Measurements from ENCODE around the gene ATP9A. TPM values are rescaled to one million over a fixed set of nuclear protein-coding genes. Genes with fewer than 3 reads are reported as not detected.

The ATP9A gene
- polyA plus RNA-seq, 3 donors: 0.04 TPM; not detected in 2

- WGBS (ENCODE audit: insufficient coverage): 92% methylated on average over 4 of the region's 14 CpGs
- H4K20me1 ChIP-seq (ENCODE audit: insufficient read depth, low read length): no peaks in the 10 kb centered on the region
- TF ChIP-seq, protein P1, sequence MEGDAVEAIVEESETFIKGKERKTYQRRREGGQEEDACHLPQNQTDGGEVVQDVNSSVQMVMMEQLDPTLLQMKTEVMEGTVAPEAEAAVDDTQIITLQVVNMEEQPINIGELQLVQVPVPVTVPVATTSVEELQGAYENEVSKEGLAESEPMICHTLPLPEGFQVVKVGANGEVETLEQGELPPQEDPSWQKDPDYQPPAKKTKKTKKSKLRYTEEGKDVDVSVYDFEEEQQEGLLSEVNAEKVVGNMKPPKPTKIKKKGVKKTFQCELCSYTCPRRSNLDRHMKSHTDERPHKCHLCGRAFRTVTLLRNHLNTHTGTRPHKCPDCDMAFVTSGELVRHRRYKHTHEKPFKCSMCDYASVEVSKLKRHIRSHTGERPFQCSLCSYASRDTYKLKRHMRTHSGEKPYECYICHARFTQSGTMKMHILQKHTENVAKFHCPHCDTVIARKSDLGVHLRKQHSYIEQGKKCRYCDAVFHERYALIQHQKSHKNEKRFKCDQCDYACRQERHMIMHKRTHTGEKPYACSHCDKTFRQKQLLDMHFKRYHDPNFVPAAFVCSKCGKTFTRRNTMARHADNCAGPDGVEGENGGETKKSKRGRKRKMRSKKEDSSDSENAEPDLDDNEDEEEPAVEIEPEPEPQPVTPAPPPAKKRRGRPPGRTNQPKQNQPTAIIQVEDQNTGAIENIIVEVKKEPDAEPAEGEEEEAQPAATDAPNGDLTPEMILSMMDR (IDR thresholded peaks at IDR 0.05): no peak
- DNase-seq: no peak
- Mint-ChIP-seq H3K4me3 (no peak overlapping the region), H3K27ac (no peak overlapping the region), H3K27me3 (ENCODE audit: low read depth in 3 of 3) (peaks cover 0 to 10% (median 10%) of the 10 kb centered on the region in 3 donors), H3K9me3 (peaks cover 0 to 4% (median 0%) of the 10 kb centered on the region in 7 donors), H3K4me1 (peaks cover 18% of the 10 kb centered on the region), H3K36me3 (no peaks in the 10 kb centered on the region)
- H3K9me3 ChIP-seq (replicated peaks in 1 of 2; ENCODE audit: control insufficient read depth in 1 of 2, insufficient read depth in 1 of 2, low read length in 2 of 2): no peaks in the 10 kb centered on the region
- no peak overlapping the region for H3K4me3 ChIP-seq (replicated peaks in 1 of 3; ENCODE audit: low read depth in 2 of 3, low read length in 3 of 3)
- no peak overlapping the region for H3K4me2 ChIP-seq (replicated peaks; ENCODE audit: extremely low read depth, low read length, poor library complexity, severe bottlenecking)
- H3K36me3 ChIP-seq (replicated peaks in 1 of 2; ENCODE audit: control insufficient read depth in 1 of 2, insufficient read depth in 2 of 2, low read length in 2 of 2): no peaks in the 10 kb centered on the region
- H3K79me2 ChIP-seq (ENCODE audit: insufficient read depth, low read length): no peaks in the 10 kb centered on the region
- H3K27ac ChIP-seq (ENCODE audit: low read depth in 1 of 2, low read length in 2 of 2): no peak overlapping the region
- H3K9ac ChIP-seq (ENCODE audit: insufficient read depth, low read length, poor library complexity, severe bottlenecking): no peak overlapping the region
- intact Hi-C loops (cut with micrococcal nuclease): loop anchor here (10.0 kb wide), 3 partner anchors 212 to 612 kb away; no protein-coding TSS in a partner anchor
- peaks cover 14 to 15% of the 10 kb centered on the region in 2 donors for H3K4me1 ChIP-seq (ENCODE audit: control insufficient read depth in 1 of 2, insufficient read depth in 2 of 2, low read length in 2 of 2)
- no peaks in the 10 kb centered on the region for H3K27me3 ChIP-seq (ENCODE audit: control insufficient read depth in 2 of 2, insufficient read depth in 2 of 2, low read length in 2 of 2)
- H2AFZ ChIP-seq (ENCODE audit: insufficient read depth, low read depth, low read length, poor library complexity, severe bottlenecking): no peak overlapping the region
These were observed 171.4 kb downstream of the ATP9A start for GRCh38 chr20:51596668-51597388.

DNA sequence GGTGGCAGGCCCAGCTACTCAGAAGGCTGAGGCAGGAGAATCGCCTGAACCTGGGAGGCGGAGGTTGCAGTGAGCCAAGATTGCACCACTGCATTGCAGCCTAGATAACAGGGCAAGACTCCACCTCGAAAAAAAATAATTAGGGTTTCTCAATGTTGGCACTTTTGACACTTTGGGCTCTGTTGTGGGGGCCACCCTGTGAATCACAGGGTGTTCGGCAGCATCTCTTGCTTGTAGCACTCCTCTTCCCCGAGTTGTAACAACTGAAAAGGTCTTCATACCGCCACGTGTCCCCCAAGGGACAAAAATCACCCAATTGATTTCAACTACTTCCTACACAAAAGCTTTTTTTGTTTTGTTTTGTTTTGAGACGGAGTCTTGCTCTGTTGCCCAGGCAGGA lies 172.4 kb downstream of the ATP9A start:
- H3K36me3 ChIP-seq (replicated peaks in 1 of 2; ENCODE audit: control insufficient read depth in 1 of 2, insufficient read depth in 2 of 2, low read length in 2 of 2): no peaks in the 10 kb centered on the region
- H3K9me3 ChIP-seq (replicated peaks in 1 of 2; ENCODE audit: control insufficient read depth in 1 of 2, insufficient read depth in 1 of 2, low read length in 2 of 2): no peaks in the 10 kb centered on the region
- H3K9ac ChIP-seq (ENCODE audit: insufficient read depth, low read length, poor library complexity, severe bottlenecking): no peak overlapping the region
- peaks cover 0 to 10% (median 6%) of the 10 kb centered on the region in 3 donors for H3K27me3 Mint-ChIP-seq (ENCODE audit: low read depth in 3 of 3)
- peaks cover 14 to 15% of the 10 kb centered on the region in 2 donors for H3K4me1 ChIP-seq (ENCODE audit: control insufficient read depth in 1 of 2, insufficient read depth in 2 of 2, low read length in 2 of 2)
- 70% methylated on average over 5 of the region's 8 CpGs for WGBS (ENCODE audit: insufficient coverage)
- H3K27ac Mint-ChIP-seq: no peak overlapping the region
- no peaks in the 10 kb centered on the region for H4K20me1 ChIP-seq (ENCODE audit: insufficient read depth, low read length)
- H3K36me3 Mint-ChIP-seq: no peaks in the 10 kb centered on the region
- intact Hi-C loops (cut with micrococcal nuclease): loop anchor here (10.0 kb wide), 3 partner anchors 211 to 611 kb away; no protein-coding TSS in a partner anchor
- peaks cover 0 to 4% (median 0%) of the 10 kb centered on the region in 7 donors for H3K9me3 Mint-ChIP-seq
- no peaks in the 10 kb centered on the region for H3K27me3 ChIP-seq (ENCODE audit: control insufficient read depth in 2 of 2, insufficient read depth in 2 of 2, low read length in 2 of 2)
- no peak overlapping the region for H3K4me2 ChIP-seq (replicated peaks; ENCODE audit: extremely low read depth, low read length, poor library complexity, severe bottlenecking)
- H2AFZ ChIP-seq (ENCODE audit: insufficient read depth, low read depth, low read length, poor library complexity, severe bottlenecking): no peak overlapping the region
- H3K4me3 Mint-ChIP-seq: no peak overlapping the region
- no peak for DNase-seq
- TF ChIP-seq, protein P1 (IDR thresholded peaks at IDR 0.05): no peak
- no peak overlapping the region for H3K4me3 ChIP-seq (replicated peaks in 1 of 3; ENCODE audit: low read depth in 2 of 3, low read length in 3 of 3)
- H3K4me1 Mint-ChIP-seq: peaks cover 18% of the 10 kb centered on the region
- no peaks in the 10 kb centered on the region for H3K79me2 ChIP-seq (ENCODE audit: insufficient read depth, low read length)
- H3K27ac ChIP-seq (ENCODE audit: low read depth in 1 of 2, low read length in 2 of 2): no peak overlapping the region
